Measurements from ENCODE around the gene SLC25A13.
A peak's percentile ranks its signal among the peaks of the same experiment; 100 is the strongest.

The SLC25A13 gene

GRCh38 chr7:96321031-96321657 lies 754 bp downstream of the SLC25A13 start:
- peak overlapping the region; percentile 99 for H3K27ac ChIP-seq
- TF ChIP-seq CTCF (conservative IDR thresholded peaks at IDR 0.05): no peak

- H3K27ac ChIP-seq: no peak overlapping the region
- TF ChIP-seq ZFX (IDR thresholded peaks at IDR 0.05): no peak
- no peak for TF ChIP-seq CTCF (conservative IDR thresholded peaks at IDR 0.05)
Observed at GRCh38 chr7:96320442-96320841, 1.5 kb downstream of the SLC25A13 start.

GRCh38 chr7:96319439-96319838 lies 2.5 kb downstream of the SLC25A13 start:
- H3K27ac ChIP-seq: no peak overlapping the region
- TF ChIP-seq CTCF (conservative IDR thresholded peaks at IDR 0.05): no peak
- TF ChIP-seq ZFX (IDR thresholded peaks at IDR 0.05): no peak

- no peak for TF ChIP-seq CTCF (conservative IDR thresholded peaks at IDR 0.05)
- TF ChIP-seq ZFX (IDR thresholded peaks at IDR 0.05): no peak
- H3K27ac ChIP-seq: no peak overlapping the region
Observed at GRCh38 chr7:96316949-96317348, 4.9 kb downstream of the SLC25A13 start.

- no peak overlapping the region for H3K27ac ChIP-seq
- TF ChIP-seq CTCF (conservative IDR thresholded peaks at IDR 0.05) (no peak), ZFX (IDR thresholded peaks at IDR 0.05) (no peak)
Observed at GRCh38 chr7:96315125-96315512, 6.8 kb downstream of the SLC25A13 start.

GRCh38 chr7:96314402-96315124 lies 7.3 kb downstream of the SLC25A13 start:
- TF ChIP-seq CTCF (conservative IDR thresholded peaks at IDR 0.05) (no peak), ZFX (IDR thresholded peaks at IDR 0.05) (no peak)
- no peak overlapping the region for H3K27ac ChIP-seq

GRCh38 chr7:96313940-96314339 lies 8.0 kb downstream of the SLC25A13 start:
- TF ChIP-seq CTCF (conservative IDR thresholded peaks at IDR 0.05) (no peak), ZFX (IDR thresholded peaks at IDR 0.05) (no peak)

More at GRCh38 chr7:96313940-96314339, 8.0 kb downstream of the SLC25A13 start:
- H3K27ac ChIP-seq: no peak overlapping the region
